Gastrocnemius medialis (tissue), 4 donors: ENCODE measurements around the gene CTRB2. TPM values are rescaled to one million over a fixed set of nuclear protein-coding genes. Genes with fewer than 3 reads are reported as not detected.
"Not testable (repeated sequence)": the region's sequence is repeated elsewhere in the genome, so short reads cannot be mapped to it uniquely, and the experiment has no call there.

Source experiments
- ATAC-seq, 2 donors: fragments of 150-250 bp; one replicate each; pipeline ENCODE4 v1.9.1; 2016
- DNase-seq, 2 donors: peaks; one replicate each; pipeline ENCODE4 v3.0.0-alpha.2; 2019
- H3K27ac ChIP-seq, 4 donors: fragments of 200-600 bp; sonication (generic); 1 replicate in 1 of 4; 2 replicates in 3 of 4; pipeline ENCODE4 v1.5.1; 2016 to 2018; ENCODE audit warnings: mild to moderate bottlenecking in 2 of 4, moderate library complexity in 1 of 4
- H3K27me3 ChIP-seq, 3 donors: fragments of 200-600 bp; sonication (generic) in 2 of 3; 1 replicate in 1 of 3; 2 replicates in 2 of 3; pipeline versions ENCODE4 v1.5.1 to v1.6.0; 2016 to 2019; ENCODE audit warnings: mild to moderate bottlenecking in 1 of 3, moderate library complexity in 1 of 3
- H3K36me3 ChIP-seq, 2 donors: fragments of 200-600 bp; sonication (generic) in 1 of 2; one replicate each; pipeline ENCODE4 v1.5.1; 2017 to 2018
- H3K4me1 ChIP-seq, 2 donors: fragments of 200-600 bp; sonication (generic) in 1 of 2; one replicate each; pipeline ENCODE4 v1.5.1; 2016 to 2017; ENCODE audit warnings: mild to moderate bottlenecking in 2 of 2
- H3K4me3 ChIP-seq, 4 donors: fragments of 200-600 bp; sonication (generic) in 3 of 4; 1 replicate in 1 of 4; 2 replicates in 3 of 4; pipeline ENCODE4 v1.5.1; 2016 to 2019; ENCODE audit warnings: mild to moderate bottlenecking in 2 of 4
- H3K9me3 ChIP-seq, 3 donors: fragments of 200-600 bp; sonication (generic) in 2 of 3; 1 replicate in 1 of 3; 2 replicates in 2 of 3; pipeline ENCODE4 v1.5.1; 2016 to 2019
- CTCF ChIP-seq, 5 experiments: fragments of 450-650 bp in 3 of 5; fragments of 200-600 bp in 2 of 5; sonication (generic) in 2 of 5; IDR thresholded peaks in 4 of 5; conservative IDR thresholded peaks in 1 of 5; 1 replicate in 4 of 5; 2 replicates in 1 of 5; pipeline ENCODE4 v1.5.1; 2016 to 2019; ENCODE audit warnings: antibody characterized with exemption in 5 of 5, mild to moderate bottlenecking in 3 of 5, moderate library complexity in 3 of 5
- POLR2A ChIP-seq, 2 donors: fragments of 450-650 bp; IDR thresholded peaks; one replicate each; pipeline ENCODE4 v1.6.1; 2017; ENCODE audit warnings: antibody characterized with exemption in 2 of 2, mild to moderate bottlenecking in 2 of 2, moderate library complexity in 2 of 2
- in situ Hi-C, 4 donors: fragments of 200-750 bp; cut with MboI; loops; one replicate each; pipeline versions ENCODE4 v1.15.0 to v1.8.0; 2017; ENCODE audit warnings: low sequenced_read_pairs in 4 of 4
- intact Hi-C: fragments of 100-400 bp; cut with DNase I; formaldehyde crosslinking; loops from one replicate; pipeline ENCODE4 v1.15.1; 2023; ENCODE audit warnings: low total_unique reads
- total RNA-seq, 4 donors: library from RNA; depleted of rRNA; stranded (reverse); fragments of >200 nt; gene quantifications; one replicate each; pipeline versions ENCODE4 v1.1.0 to v1.2.3, GENCODE V29; 2016

Gene CTRB2
- total RNA-seq, 4 donors from 2014 or later = 3.0 TPM; not detected in 3

GRCh38 chr16:75243667-75244224 is 36.8 kb upstream of the CTRB2 start:
- Histone ChIP-seq H3K4me3 (no peak overlapping the region), H3K27me3 (no peaks in the 10 kb centered on the region), H3K36me3 (peaks cover 0 to 14% of the 10 kb centered on the region in 2 donors), H3K27ac (peak overlapping the region; percentile 97 to 99 (median 98)), H3K9me3 (no peaks in the 10 kb centered on the region), H3K4me1 (peaks cover 80 to 81% of the 10 kb centered on the region in 2 donors)
- TF ChIP-seq POLR2A (IDR thresholded peaks at IDR 0.05) = no peak
- no peak for TF ChIP-seq CTCF (IDR thresholded peaks at IDR 0.05 in 4 of 5, conservative IDR thresholded peaks at IDR 0.05 in 1 of 5)
- DNase-seq (no peak), ATAC-seq (no peak)
- intact Hi-C loops = no loop called here
- in situ Hi-C loops = no loop called here

- peak overlapping the region; percentile 97 to 99 (median 98) for H3K27ac ChIP-seq
- H3K4me3 ChIP-seq, intact Hi-C loops, H3K9me3 ChIP-seq, in situ Hi-C loops, H3K27me3 ChIP-seq, ATAC-seq, DNase-seq: not testable (repeated sequence)
- peaks cover 80 to 81% of the 10 kb centered on the region in 2 donors for H3K4me1 ChIP-seq
- peaks cover 0 to 14% of the 10 kb centered on the region in 2 donors for H3K36me3 ChIP-seq
Observed at GRCh38 chr16:75242436-75243078, 35.6 kb upstream of the CTRB2 start.

- peak overlapping the region; percentile 53 to 99 (median 98) for H3K27ac ChIP-seq
Observed at GRCh38 chr16:75241955-75242354, 35.0 kb upstream of the CTRB2 start.

GRCh38 chr16:75241412-75241811 is 34.5 kb upstream of the CTRB2 start:
- Histone ChIP-seq H3K4me3 (no peak overlapping the region), H3K27ac (peak overlapping the region; percentile 53 to 99 (median 98)), H3K9me3 (no peaks in the 10 kb centered on the region), H3K27me3 (no peaks in the 10 kb centered on the region), H3K36me3 (peaks cover 0 to 14% of the 10 kb centered on the region in 2 donors), H3K4me1 (peaks cover 71 to 76% of the 10 kb centered on the region in 2 donors)
- in situ Hi-C loops (no loop called here), intact Hi-C loops (no loop called here)
- ATAC-seq = no peak
- TF ChIP-seq POLR2A (IDR thresholded peaks at IDR 0.05) (no peak), CTCF (IDR thresholded peaks at IDR 0.05 in 4 of 5, conservative IDR thresholded peaks at IDR 0.05 in 1 of 5) (no peak)
- DNase-seq = no peak

More at GRCh38 chr16:75241955-75242354, 35.0 kb upstream of the CTRB2 start:
- Histone ChIP-seq H3K4me3 (no peak overlapping the region), H3K4me1 (peaks cover 76 to 80% of the 10 kb centered on the region in 2 donors), H3K9me3 (no peaks in the 10 kb centered on the region), H3K27me3 (no peaks in the 10 kb centered on the region), H3K36me3 (peaks cover 0 to 14% of the 10 kb centered on the region in 2 donors)
- no peak for DNase-seq
- ATAC-seq = no peak
- TF ChIP-seq CTCF (IDR thresholded peaks at IDR 0.05 in 4 of 5, conservative IDR thresholded peaks at IDR 0.05 in 1 of 5) (no peak), POLR2A (IDR thresholded peaks at IDR 0.05) (no peak)
- intact Hi-C loops = no loop called here
- in situ Hi-C loops = no loop called here

DNA sequence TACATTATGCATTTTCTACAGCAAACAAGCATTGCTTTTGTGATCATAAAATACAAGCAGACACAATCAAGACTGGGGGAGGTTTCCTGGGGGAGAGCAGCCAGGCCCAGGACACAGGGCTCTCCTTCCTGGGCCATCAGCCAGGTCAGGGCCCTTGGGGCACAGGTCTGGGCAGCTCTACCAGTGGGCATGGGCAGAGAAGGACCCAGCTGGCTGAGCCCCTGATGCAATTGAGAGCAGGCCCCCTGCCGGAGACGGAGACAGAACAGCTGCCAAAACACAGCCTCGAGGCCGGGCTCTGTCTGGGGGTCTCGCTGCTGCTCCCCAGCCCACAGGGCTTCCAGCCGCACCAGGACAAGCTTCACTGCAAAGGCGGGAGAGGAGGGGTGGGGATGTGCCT is 33.7 kb upstream of the CTRB2 start:
- ATAC-seq, H3K27me3 ChIP-seq, H3K9me3 ChIP-seq, in situ Hi-C loops, intact Hi-C loops, H3K4me3 ChIP-seq, DNase-seq: not testable (repeated sequence)
- peaks cover 63 to 70% of the 10 kb centered on the region in 2 donors for H3K4me1 ChIP-seq
- peak overlapping the region; percentile 90 to 97 (median 93) for H3K27ac ChIP-seq
- H3K36me3 ChIP-seq = peaks cover 0 to 15% of the 10 kb centered on the region in 2 donors
